Spleen (tissue), 7 donors: Measurements from ENCODE around the gene CYB561D1.

Experiments used
- CTCF ChIP-seq, 11 experiments: fragments of 200-600 bp in 7 of 11; fragments of 450-650 bp in 4 of 11; sonication (generic) in 4 of 11; IDR thresholded peaks in 8 of 11; conservative IDR thresholded peaks in 3 of 11; 1 replicate in 7 of 11; 2 replicates in 4 of 11; pipeline versions ENCODE4 v1.4.0 to v1.8.0; 2016 to 2021; ENCODE audit warnings: antibody characterized with exemption in 11 of 11, inconsistent platforms in 4 of 11, mild to moderate bottlenecking in 1 of 11
- POLR2A ChIP-seq, 3 donors: fragments of 450-650 bp; IDR thresholded peaks; one replicate each; pipeline ENCODE4 v1.5.1; 2017; ENCODE audit warnings: antibody characterized with exemption in 3 of 3, mild to moderate bottlenecking in 1 of 3
- donor health status: DM: no; HTN: no; CAD: no; lungs with moderate emphysema.
- donor health status: DM: no; HTN: no; CAD: no.
- donor health status: DM: no; HTN: no; CAD: no.

GRCh38 chr1:109541102-109541501 is 47.2 kb downstream of the CYB561D1 start:
- no peak for TF ChIP-seq CTCF (IDR thresholded peaks at IDR 0.05 in 8 of 11, conservative IDR thresholded peaks at IDR 0.05 in 3 of 11)
- no peak for TF ChIP-seq POLR2A (IDR thresholded peaks at IDR 0.05)
